Stimulated activated naive CD8-positive, alpha-beta T cell treated with anti-CD3 and anti-CD28 coated beads, Interleukin-15, Interleukin-2, amounts not matched to agents 100 U/mL and 50 U/mL, for 24 hours (primary cell): ENCODE measurements around the gene TDRD1.

Experiments
- ATAC-seq: fragments of 150-1000 bp; cut with Tn5 transposase; one replicate; pipeline ENCODE4 v1.10.0; 2021
- DNase-seq: peaks from one replicate; pipeline ENCODE4 v3.0.0; 2021

The TDRD1 gene

GRCh38 chr10:114233482-114233881, 54.3 kb downstream of the TDRD1 start:
- DNase-seq (no peak), ATAC-seq (no peak)

GRCh38 chr10:114234132-114234531, 55.0 kb downstream of the TDRD1 start:
- DNase-seq (no peak), ATAC-seq (peak; percentile 93)

- peak; percentile 69 for DNase-seq
- peak; percentile 72 for ATAC-seq
Measured at GRCh38 chr10:114239117-114239993, 60.2 kb downstream of the TDRD1 start, which contains the start of gene VWA2. VWA2 (plus strand) TSS chr10:114239254; CDS start chr10:114248714, 9,460 bp downstream.

GRCh38 chr10:114239994-114240345, 60.8 kb downstream of the TDRD1 start:
- ATAC-seq (no peak), DNase-seq (no peak)

GRCh38 chr10:114242235-114242634, 63.1 kb downstream of the TDRD1 start:
- no peak for ATAC-seq
- DNase-seq = no peak

- ATAC-seq = no peak
- DNase-seq = no peak
Measured at GRCh38 chr10:114243661-114244060, 64.5 kb downstream of the TDRD1 start.

- DNase-seq (no peak), ATAC-seq (no peak)
Measured at GRCh38 chr10:114244126-114244525, 65.0 kb downstream of the TDRD1 start.

- ATAC-seq (no peak), DNase-seq (no peak)
Measured at GRCh38 chr10:114245121-114245791, 66.1 kb downstream of the TDRD1 start.

- no peak for DNase-seq
- ATAC-seq = no peak
Measured at GRCh38 chr10:114246679-114247305, 67.6 kb downstream of the TDRD1 start.

GRCh38 chr10:114250236-114250635, 71.1 kb downstream of the TDRD1 start:
- no peak for ATAC-seq

GRCh38 chr10:114250716-114251115, 71.6 kb downstream of the TDRD1 start:
- DNase-seq = no peak
- no peak for ATAC-seq

More at GRCh38 chr10:114250236-114250635, 71.1 kb downstream of the TDRD1 start:
- DNase-seq = no peak

GRCh38 chr10:114252092-114252491, 72.9 kb downstream of the TDRD1 start:
- DNase-seq = no peak
- ATAC-seq = no peak

- ATAC-seq (no peak), DNase-seq (no peak)
Measured at GRCh38 chr10:114252883-114253282, 73.7 kb downstream of the TDRD1 start.

GRCh38 chr10:114255227-114255626, 76.1 kb downstream of the TDRD1 start:
- no peak for DNase-seq
- no peak for ATAC-seq

GRCh38 chr10:114256008-114256765, 77.0 kb downstream of the TDRD1 start:
- no peak for ATAC-seq
- DNase-seq = no peak

- ATAC-seq (no peak), DNase-seq (no peak)
Measured at GRCh38 chr10:114256822-114257221, 77.7 kb downstream of the TDRD1 start.

- no peak for DNase-seq
- no peak for ATAC-seq
Measured at GRCh38 chr10:114257498-114257897, 78.3 kb downstream of the TDRD1 start.

GRCh38 chr10:114258274-114258840, 79.2 kb downstream of the TDRD1 start:
- no peak for ATAC-seq
- DNase-seq = no peak

- ATAC-seq (no peak), DNase-seq (no peak)
Measured at GRCh38 chr10:114259824-114260223, 80.7 kb downstream of the TDRD1 start.

GRCh38 chr10:114260366-114260765, 81.2 kb downstream of the TDRD1 start:
- no peak for DNase-seq

GRCh38 chr10:114261076-114261475, 81.9 kb downstream of the TDRD1 start:
- ATAC-seq = no peak

More at GRCh38 chr10:114260366-114260765, 81.2 kb downstream of the TDRD1 start:
- no peak for ATAC-seq

GRCh38 chr10:114262496-114262895, 83.3 kb downstream of the TDRD1 start:
- no peak for ATAC-seq
- DNase-seq = no peak

More at GRCh38 chr10:114261076-114261475, 81.9 kb downstream of the TDRD1 start:
- DNase-seq = no peak
